Small intestine (tissue), 7 donors: ENCODE data around the gene OST4. TPM values are rescaled to one million over a fixed set of nuclear protein-coding genes. Genes with fewer than 3 reads are reported as not detected.

Source experiments
- DNase-seq, 2 donors: peaks; one replicate each; pipeline versions ENCODE4 v3.0.0 to v3.0.0-alpha.2; 2013
- FAIRE-seq: peaks from 2 replicates; lab custom pipeline; 2012; peaks lifted over from hg19 to GRCh38; lab: Jason Lieb, UNC
- H3K27ac ChIP-seq, 3 donors: one replicate each; pipeline ENCODE4 v1.5.1; 2013; ENCODE audit warnings: low read length in 2 of 3, mild to moderate bottlenecking in 2 of 3, control low read depth in 1 of 3, inconsistent platforms in 1 of 3, low read depth in 1 of 3, moderate library complexity in 1 of 3
- H3K27me3 ChIP-seq, 3 donors: one replicate each; pipeline ENCODE4 v1.6.1; 2013; ENCODE audit warnings: low read length in 3 of 3, inconsistent platforms in 1 of 3; ENCODE audit not compliant: control insufficient read depth in 3 of 3, insufficient read depth in 3 of 3
- H3K36me3 ChIP-seq, 3 donors: one replicate each; pipeline ENCODE4 v1.6.1; 2013; ENCODE audit warnings: low read length in 3 of 3, inconsistent platforms in 1 of 3, low read depth in 1 of 3, mild to moderate bottlenecking in 1 of 3, moderate library complexity in 1 of 3; ENCODE audit not compliant: control insufficient read depth in 3 of 3, insufficient read depth in 2 of 3
- H3K4me1 ChIP-seq, 3 donors: one replicate each; pipeline ENCODE4 v1.6.1; 2013; ENCODE audit warnings: low read length in 2 of 3, inconsistent platforms in 1 of 3, low read depth in 1 of 3, mild to moderate bottlenecking in 1 of 3, moderate library complexity in 1 of 3; ENCODE audit not compliant: control insufficient read depth in 3 of 3, insufficient read depth in 2 of 3
- H3K4me3 ChIP-seq, 3 donors: one replicate each; pipeline ENCODE4 v1.5.1; 2013; ENCODE audit warnings: low read length in 3 of 3, control low read depth in 1 of 3, inconsistent platforms in 1 of 3, low read depth in 1 of 3, mild to moderate bottlenecking in 1 of 3, moderate library complexity in 1 of 3
- H3K9me3 ChIP-seq, 2 donors: one replicate each; pipeline ENCODE4 v1.6.1; 2013; ENCODE audit warnings: low read depth in 1 of 2, low read length in 1 of 2; ENCODE audit not compliant: control insufficient read depth in 2 of 2, insufficient read depth in 1 of 2
- WGBS, 3 donors: extraction: QIAGEN DNeasy Blood & Tissue Kit; methylation state at CpG; one replicate each; pipeline ENCODE4 v1.1.7; 2013; 5-methylcytosine and 5-hydroxymethylcytosine counted together
- polyA plus RNA-seq, 4 donors: library from polyadenylated mRNA; stranded (reverse) in 3 of 4; unstranded in 1 of 4; fragments of 200-250 nt in 3 of 4; fragments of 120-200 nt in 1 of 4; gene quantifications; one replicate each; pipeline versions ENCODE4 v1.2.1 to v1.2.3, GENCODE V29; 2013
- donor health status: healthy with polysubstance abuse.
- donor health status: control.
- donor health status: control.
- donor health status: Bipolar disorder and iron deficiency.
- donor health status: healthy.

The OST4 gene
- polyA plus RNA-seq, 4 donors: 319 to 477 (median 396) TPM

DNA sequence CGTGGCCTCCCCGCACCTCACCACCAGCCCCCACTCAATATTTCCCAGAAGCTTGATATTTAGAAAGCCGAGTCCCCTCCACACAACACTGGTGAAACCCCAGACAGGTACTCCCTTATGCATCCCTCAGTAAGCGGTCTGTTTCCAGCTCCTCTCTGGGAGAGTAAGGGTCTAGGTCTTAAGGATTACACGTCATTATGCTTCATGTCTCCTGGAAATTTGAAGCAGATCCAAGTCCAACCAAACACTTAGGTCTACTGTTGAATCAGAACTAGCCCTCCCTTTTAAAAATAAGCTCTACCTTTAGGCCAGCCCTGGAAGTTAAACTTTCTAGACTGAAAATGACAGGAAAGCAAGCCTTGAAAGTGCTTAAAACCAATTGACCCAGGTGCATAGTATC is 1.5 kb upstream of the OST4 start:
- peaks cover 0 to 23% (median 5%) of the 10 kb centered on the region in 3 donors for H3K36me3 ChIP-seq
- H3K4me1 ChIP-seq: peaks cover 4 to 23% (median 7%) of the 10 kb centered on the region in 3 donors
- FAIRE-seq (no peak), DNase-seq (no peak)
- H3K9me3 ChIP-seq: no peaks in the 10 kb centered on the region
- no peak overlapping the region for H3K4me3 ChIP-seq
- H3K27me3 ChIP-seq: peaks cover 0 to 2% (median 0%) of the 10 kb centered on the region in 3 donors
- WGBS, 3 donors: 68 to 88% (median 76%) methylated on average over 5 of the region's 5 CpGs
- peak overlapping the region; percentile 22 to 94 (median 92) for H3K27ac ChIP-seq

DNA sequence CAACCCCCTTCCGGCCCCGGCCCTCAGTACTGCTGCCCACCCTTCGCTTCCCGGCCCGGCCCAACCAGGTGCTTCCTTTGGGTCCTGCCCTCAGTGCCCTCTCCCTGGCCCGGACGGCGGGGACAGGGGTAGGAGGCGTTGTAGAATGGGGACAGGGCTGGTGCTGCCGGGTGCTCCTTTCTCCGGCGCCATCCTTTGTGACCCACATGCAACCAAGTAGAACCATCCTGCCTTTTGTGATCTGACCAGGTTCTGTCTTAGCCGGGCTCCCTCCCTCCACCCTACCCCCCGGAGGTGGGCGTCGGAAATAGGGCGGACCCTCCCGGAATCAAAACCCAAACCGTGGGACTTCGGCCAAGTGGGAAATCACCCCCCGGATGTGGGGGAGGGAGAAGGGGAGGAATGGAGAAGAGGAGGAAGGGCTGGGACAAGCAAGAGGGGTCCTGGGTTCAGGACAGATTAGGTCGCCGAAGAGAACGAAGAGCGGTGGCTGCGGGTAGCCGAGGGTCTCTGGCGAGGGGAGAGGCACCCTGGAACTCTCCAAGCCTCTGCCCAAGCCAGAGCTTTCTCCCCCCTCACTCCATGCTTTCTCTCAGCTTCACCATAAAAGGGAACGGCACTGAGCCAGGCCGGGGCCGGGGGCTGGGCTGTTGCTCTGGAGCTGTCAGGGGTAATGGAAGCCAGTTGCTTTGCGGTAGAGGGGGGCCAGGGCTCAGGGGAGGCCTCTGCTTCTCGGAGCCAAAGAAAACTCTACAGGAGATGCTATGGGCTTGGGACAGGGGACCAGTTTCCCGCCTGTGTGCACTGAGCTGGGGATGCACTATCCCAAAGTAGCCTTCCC is 756 bp upstream of the OST4 start:
- Histone ChIP-seq H3K4me3 (peak overlapping the region; percentile 52 to 78 (median 78)), H3K4me1 (peaks cover 4 to 23% (median 7%) of the 10 kb centered on the region in 3 donors), H3K9me3 (no peaks in the 10 kb centered on the region), H3K27ac (peak overlapping the region; percentile 12 to 94 (median 92)), H3K36me3 (peaks cover 0 to 27% (median 5%) of the 10 kb centered on the region in 3 donors), H3K27me3 (no peaks in the 10 kb centered on the region)
- DNase-seq (peak in 1 of 2 donors; percentile 70), FAIRE-seq (no peak)
- 8 to 18% (median 13%) methylated on average over 28 to 34 of the region's 34 CpGs for WGBS, 3 donors

DNA sequence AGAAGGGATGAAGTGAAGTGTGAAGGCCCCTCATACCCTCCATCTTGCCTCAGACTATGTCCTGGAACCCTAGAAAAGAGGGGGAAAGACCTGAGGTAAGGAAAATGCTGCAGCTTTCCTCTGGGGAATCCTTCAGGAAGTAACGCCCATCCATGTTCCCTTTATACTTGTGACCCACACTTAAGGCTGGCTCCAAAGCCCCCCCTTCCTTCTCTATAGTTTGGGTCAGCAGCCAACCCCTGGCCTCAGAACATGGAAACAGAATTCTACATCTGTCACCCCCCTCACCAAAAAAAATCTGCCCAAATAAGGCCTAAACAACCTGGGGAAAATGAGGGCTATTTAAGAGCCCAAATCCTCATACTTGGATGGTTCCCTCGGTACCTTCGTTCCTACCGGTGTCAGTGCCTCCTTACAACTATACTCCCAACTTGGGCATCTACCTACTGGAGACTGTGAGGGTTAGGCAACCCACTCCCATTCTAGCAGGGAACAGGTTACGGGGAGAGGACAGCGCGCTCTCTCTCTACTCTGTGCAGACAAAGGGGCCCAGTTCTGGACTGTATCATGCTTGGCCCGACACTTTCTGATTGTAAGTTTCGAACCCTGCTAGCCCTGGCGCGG is 689 bp downstream of the OST4 start:
- Histone ChIP-seq H3K27ac (peak overlapping the region; percentile 86 to 96 (median 94)), H3K4me1 (peaks cover 4 to 23% (median 7%) of the 10 kb centered on the region in 3 donors), H3K27me3 (no peaks in the 10 kb centered on the region), H3K9me3 (no peaks in the 10 kb centered on the region), H3K4me3 (peak overlapping the region; percentile 71 to 100 (median 78)), H3K36me3 (peaks cover 0 to 38% (median 5%) of the 10 kb centered on the region in 3 donors)
- WGBS, 3 donors: 2 to 3% (median 3%) methylated on average over 11 of the region's 11 CpGs
- DNase-seq (no peak), FAIRE-seq (no peak)

DNA sequence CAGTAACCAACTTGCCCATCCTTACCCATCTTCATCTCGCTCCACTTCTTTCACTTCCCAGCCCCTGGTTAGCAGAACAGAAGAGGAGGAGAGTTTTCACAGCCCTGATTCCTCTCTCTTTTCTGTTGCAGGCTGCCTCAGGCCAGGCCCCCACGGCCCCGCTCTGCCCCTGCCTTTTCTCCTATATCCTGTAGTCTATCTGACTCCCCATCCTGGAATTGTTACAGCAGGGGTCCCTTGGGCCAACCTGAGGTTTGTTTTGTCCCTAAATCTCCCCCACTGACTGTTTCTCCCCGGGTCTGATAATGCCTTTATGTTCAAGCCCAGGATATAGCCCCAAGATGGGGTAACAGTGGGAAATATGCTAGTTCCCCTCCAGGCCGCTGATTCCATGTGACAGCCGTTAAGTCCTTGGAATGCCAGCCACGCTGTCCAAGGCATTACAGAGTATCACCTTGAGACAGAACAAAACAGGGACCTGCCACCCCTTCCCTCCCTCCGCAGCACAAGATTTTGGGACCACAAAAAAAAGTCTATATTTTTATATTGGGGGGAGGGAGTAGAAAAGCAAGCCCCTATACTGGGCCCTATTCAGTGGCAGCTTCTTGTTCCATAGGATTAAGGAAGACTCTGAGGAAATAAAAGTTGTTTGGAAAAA is 1.4 kb downstream of the OST4 start:
- Histone ChIP-seq H3K36me3 (peaks cover 0 to 38% (median 5%) of the 10 kb centered on the region in 3 donors), H3K4me3 (peak overlapping the region in 2 of 3 donors; percentile 78 to 100), H3K27me3 (no peaks in the 10 kb centered on the region), H3K9me3 (no peaks in the 10 kb centered on the region), H3K27ac (peak overlapping the region in 1 of 3 donors; percentile 96), H3K4me1 (peaks cover 4 to 23% (median 7%) of the 10 kb centered on the region in 3 donors)
- WGBS, 3 donors: 83 to 86% (median 84%) methylated on average over 8 of the region's 8 CpGs
- FAIRE-seq: no peak
- DNase-seq: no peak

DNA sequence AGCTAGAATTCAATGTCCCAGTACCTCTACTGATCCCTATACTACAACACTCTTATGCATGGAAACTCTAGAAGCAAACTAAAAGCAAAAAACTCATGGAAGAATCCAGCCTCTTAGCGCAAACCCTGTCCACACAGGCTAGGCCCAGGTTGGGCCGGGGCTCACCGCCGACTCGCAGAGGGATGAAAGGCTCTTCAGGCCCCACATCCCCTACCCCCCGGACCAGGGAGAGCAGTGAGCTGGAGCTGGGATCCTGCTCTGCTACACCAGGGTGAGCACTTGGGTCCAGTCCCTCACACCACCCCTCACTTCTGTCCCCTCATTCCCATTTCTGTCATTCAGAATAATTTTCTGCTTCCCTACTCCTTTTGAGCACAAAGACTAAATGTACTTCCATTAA is 2.0 kb downstream of the OST4 start:
- H3K27me3 ChIP-seq: no peaks in the 10 kb centered on the region
- H3K36me3 ChIP-seq: peaks cover 0 to 38% (median 5%) of the 10 kb centered on the region in 3 donors
- DNase-seq (no peak), FAIRE-seq (no peak)
- H3K9me3 ChIP-seq: no peaks in the 10 kb centered on the region
- H3K27ac ChIP-seq: no peak overlapping the region
- no peak overlapping the region for H3K4me3 ChIP-seq
- peaks cover 4 to 23% (median 7%) of the 10 kb centered on the region in 3 donors for H3K4me1 ChIP-seq
- 95 to 96% (median 95%) methylated on average over 6 of the region's 6 CpGs for WGBS, 3 donors

DNA sequence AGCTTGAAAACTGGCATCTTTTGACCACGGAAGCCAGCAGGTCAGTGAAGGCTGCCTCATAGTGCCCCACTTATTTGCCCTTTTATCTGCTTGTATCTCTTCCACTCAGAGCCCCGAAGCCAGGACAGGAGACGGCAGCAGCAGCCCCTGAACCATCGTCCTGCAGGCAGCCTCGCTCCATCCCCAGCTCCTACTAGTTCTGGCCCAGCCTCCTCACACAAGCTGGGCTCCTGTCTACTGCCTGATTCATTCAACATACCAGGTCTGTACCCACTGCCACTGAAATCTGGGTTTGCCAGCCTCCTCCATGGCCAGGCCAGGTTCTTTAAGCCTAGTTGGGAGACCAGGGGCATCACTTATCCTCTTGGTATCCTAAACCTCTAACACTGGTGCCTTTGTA is 4.1 kb downstream of the OST4 start:
- no peak for FAIRE-seq
- H3K4me3 ChIP-seq: no peak overlapping the region
- H3K9me3 ChIP-seq: no peaks in the 10 kb centered on the region
- peaks cover 2 to 40% (median 5%) of the 10 kb centered on the region in 3 donors for H3K36me3 ChIP-seq
- H3K27ac ChIP-seq: no peak overlapping the region
- no peak for DNase-seq
- H3K4me1 ChIP-seq: peaks cover 4 to 17% (median 7%) of the 10 kb centered on the region in 3 donors
- WGBS, 3 donors: 96 to 97% (median 97%) methylated on average over 5 of the region's 5 CpGs
- H3K27me3 ChIP-seq: no peaks in the 10 kb centered on the region

DNA sequence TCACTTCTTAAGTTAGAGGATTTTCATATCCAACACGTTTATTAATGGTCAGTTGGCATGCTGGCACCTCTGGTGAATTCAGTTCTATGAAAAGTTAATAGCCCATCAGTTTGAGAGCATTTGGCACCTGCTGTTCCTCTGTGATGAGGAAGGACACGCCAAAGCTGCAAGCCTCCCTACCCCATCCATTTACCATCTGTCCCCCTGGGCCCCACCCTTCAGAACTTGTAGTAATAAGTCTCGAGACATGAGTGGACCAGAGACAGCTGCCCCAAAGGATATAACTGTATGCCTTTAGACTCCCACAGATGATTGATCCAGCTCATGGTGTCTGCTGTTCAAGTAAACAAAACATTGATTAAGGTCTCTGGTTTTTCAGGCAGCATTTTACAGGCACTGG is 6.3 kb downstream of the OST4 start:
- WGBS, 3 donors: 68 to 86% (median 71%) methylated on average over 3 of the region's 3 CpGs
- FAIRE-seq: no peak

DNA sequence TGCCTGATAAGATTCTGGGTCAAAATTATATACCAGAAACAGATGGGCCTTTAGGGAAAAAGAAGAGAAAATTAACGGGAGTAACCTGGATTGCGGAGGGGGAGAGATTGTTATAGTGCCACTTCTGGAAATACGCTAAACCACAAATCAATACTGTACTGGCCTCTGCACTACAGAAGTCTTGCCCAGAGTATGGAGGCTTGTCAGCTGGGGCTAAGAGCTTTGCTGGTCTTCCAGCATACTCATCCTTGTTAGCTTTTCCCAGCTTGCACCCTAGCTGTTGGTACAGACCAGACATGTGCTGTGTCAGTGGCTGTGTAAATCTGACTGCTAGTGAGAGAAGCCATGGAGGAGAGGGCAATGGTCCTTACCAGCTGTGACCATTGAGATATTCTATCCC is 11.1 kb downstream of the OST4 start:
- no peak for FAIRE-seq

More for the DNA sequence above, 6.3 kb downstream of the OST4 start:
- Histone ChIP-seq H3K4me3 (no peak overlapping the region), H3K36me3 (peaks cover 2 to 41% (median 8%) of the 10 kb centered on the region in 3 donors), H3K9me3 (no peaks in the 10 kb centered on the region), H3K27ac (no peak overlapping the region), H3K4me1 (peaks cover under 1 to 6% (median 3%) of the 10 kb centered on the region in 3 donors), H3K27me3 (no peaks in the 10 kb centered on the region)
- DNase-seq: no peak

More for the DNA sequence above, 11.1 kb downstream of the OST4 start:
- no peaks in the 10 kb centered on the region for H3K4me1 ChIP-seq
- H3K9me3 ChIP-seq: no peaks in the 10 kb centered on the region
- peaks cover 2 to 34% (median 3%) of the 10 kb centered on the region in 3 donors for H3K36me3 ChIP-seq
- WGBS, 3 donors: 90 to 93% (median 90%) methylated on average over 3 of the region's 3 CpGs
- DNase-seq: no peak
- no peaks in the 10 kb centered on the region for H3K27me3 ChIP-seq
- no peak overlapping the region for H3K4me3 ChIP-seq
- no peak overlapping the region for H3K27ac ChIP-seq
